Thoracic aorta (tissue), 2 donors: ENCODE data around the gene PHAF1. TPM values are rescaled to one million over a fixed set of nuclear protein-coding genes. Genes with fewer than 3 reads are reported as not detected.

Experiments used
- ATAC-seq: fragments of 150-250 bp; one replicate; pipeline ENCODE4 v1.8.0; 2017; ENCODE audit warnings: low read depth; ENCODE audit not compliant: insufficient number of reproducible peaks, low FRiP score
- DNase-seq: peaks from one replicate; pipeline ENCODE4 v3.0.0-alpha.2; 2020; ENCODE audit warnings: low spot score
- H3K27ac ChIP-seq, 2 donors: fragments of 200-600 bp; sonication (generic); 1 replicate in 1 of 2; 2 replicates in 1 of 2; pipeline ENCODE4 v1.5.1; 2016; ENCODE audit warnings: mild to moderate bottlenecking in 2 of 2, moderate library complexity in 2 of 2
- H3K27me3 ChIP-seq: fragments of 200-600 bp; sonication (generic); replicated peaks from 2 replicates; pipeline ENCODE4 v1.6.0; 2016; ENCODE audit warnings: mild to moderate bottlenecking; ENCODE audit not compliant: insufficient read depth
- H3K36me3 ChIP-seq: fragments of 200-600 bp; sonication (generic); one replicate; pipeline ENCODE4 v1.5.1; 2016
- H3K4me1 ChIP-seq, 2 donors: fragments of 200-600 bp; sonication (generic); 1 replicate in 1 of 2; 2 replicates in 1 of 2; pipeline versions ENCODE4 v1.5.1 to v1.6.0; 2016; ENCODE audit warnings: low read depth in 2 of 2, mild to moderate bottlenecking in 1 of 2; ENCODE audit not compliant: control insufficient read depth in 1 of 2
- H3K4me3 ChIP-seq: fragments of 200-600 bp; sonication (generic); 2 replicates; pipeline ENCODE4 v1.5.1; 2016; ENCODE audit warnings: mild to moderate bottlenecking
- H3K9me3 ChIP-seq: fragments of 200-600 bp; sonication (generic); 2 replicates; pipeline ENCODE4 v1.5.1; 2016
- total RNA-seq, 2 donors: library from RNA; depleted of rRNA; stranded (reverse); fragments of >200 nt; gene quantifications; one replicate each; pipeline versions ENCODE4 v1.1.0 to v1.2.3, GENCODE V29; 2016
- TF ChIP-seq, protein P1 (sequence below): fragments of 200-600 bp; sonication (generic); IDR thresholded peaks from one replicate; pipeline ENCODE4 v1.5.1; 2019; ENCODE audit warnings: antibody characterized with exemption

Gene PHAF1
- total RNA-seq, 2 donors from 2014 or later, result 15.6 to 27.2 TPM

DNA sequence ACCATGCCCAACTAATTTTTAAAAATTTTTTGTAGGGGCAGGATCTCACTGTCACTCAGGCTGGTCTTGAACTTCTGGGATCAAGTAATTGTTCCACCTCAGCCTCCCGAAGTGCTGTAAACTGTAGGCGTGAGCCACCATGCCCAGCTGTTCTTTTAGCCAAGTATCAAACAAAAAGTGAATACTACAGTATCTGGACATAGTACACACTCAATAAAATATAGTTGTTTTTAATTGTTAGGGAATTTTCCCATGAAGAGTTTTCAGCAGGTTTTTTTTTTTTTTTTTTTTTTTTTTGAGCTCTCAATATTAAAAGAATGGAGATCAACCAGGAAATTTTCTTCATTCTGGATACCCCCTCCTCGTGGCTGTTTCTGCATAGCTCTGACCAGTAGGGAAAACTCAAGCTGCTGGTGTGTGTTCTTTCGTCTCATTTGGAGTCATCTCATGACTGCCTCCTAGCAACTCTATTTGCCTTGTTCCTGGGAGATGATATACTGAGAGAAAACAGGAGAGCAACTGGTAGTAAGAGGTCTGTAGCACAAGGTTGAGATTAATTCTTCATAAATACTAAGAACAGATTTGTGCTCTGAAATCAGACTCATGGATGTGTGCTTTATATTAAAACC, 16.5 kb upstream of the PHAF1 start:
- H3K36me3 ChIP-seq, result peaks cover 5% of the 10 kb centered on the region
- TF ChIP-seq, protein P1, sequence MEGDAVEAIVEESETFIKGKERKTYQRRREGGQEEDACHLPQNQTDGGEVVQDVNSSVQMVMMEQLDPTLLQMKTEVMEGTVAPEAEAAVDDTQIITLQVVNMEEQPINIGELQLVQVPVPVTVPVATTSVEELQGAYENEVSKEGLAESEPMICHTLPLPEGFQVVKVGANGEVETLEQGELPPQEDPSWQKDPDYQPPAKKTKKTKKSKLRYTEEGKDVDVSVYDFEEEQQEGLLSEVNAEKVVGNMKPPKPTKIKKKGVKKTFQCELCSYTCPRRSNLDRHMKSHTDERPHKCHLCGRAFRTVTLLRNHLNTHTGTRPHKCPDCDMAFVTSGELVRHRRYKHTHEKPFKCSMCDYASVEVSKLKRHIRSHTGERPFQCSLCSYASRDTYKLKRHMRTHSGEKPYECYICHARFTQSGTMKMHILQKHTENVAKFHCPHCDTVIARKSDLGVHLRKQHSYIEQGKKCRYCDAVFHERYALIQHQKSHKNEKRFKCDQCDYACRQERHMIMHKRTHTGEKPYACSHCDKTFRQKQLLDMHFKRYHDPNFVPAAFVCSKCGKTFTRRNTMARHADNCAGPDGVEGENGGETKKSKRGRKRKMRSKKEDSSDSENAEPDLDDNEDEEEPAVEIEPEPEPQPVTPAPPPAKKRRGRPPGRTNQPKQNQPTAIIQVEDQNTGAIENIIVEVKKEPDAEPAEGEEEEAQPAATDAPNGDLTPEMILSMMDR, result no peak

DNA sequence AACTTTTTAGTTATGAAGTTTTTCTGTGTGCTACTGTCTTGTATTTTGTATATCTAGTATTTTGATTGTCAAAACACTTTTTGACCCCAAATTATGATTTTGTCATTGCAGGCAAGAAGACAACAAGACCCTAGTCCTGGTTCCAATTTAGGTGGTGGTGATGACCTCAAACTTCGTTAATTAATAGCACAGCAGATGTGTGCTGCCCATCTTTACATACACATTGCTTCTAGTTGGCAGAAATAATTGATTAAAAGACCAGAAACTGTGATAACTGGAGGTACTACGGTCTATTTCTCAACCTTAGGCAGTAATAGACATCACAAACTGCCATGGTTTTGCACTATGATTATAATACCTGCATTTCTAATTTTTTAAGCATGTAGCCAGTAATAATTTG, 11.1 kb upstream of the PHAF1 start:
- Histone ChIP-seq H3K27me3 (no peaks in the 10 kb centered on the region), H3K36me3 (peaks cover 2% of the 10 kb centered on the region), H3K27ac (no peak overlapping the region), H3K9me3 (no peaks in the 10 kb centered on the region), H3K4me3 (no peak overlapping the region), H3K4me1 (no peaks in the 10 kb centered on the region)
- DNase-seq (no peak), ATAC-seq (no peak)
- TF ChIP-seq, protein P1, result no peak

More for the DNA sequence above, 16.5 kb upstream of the PHAF1 start:
- no peak for ATAC-seq
- Histone ChIP-seq H3K27me3 (no peaks in the 10 kb centered on the region), H3K4me1 (peaks cover 0 to 15% of the 10 kb centered on the region in 2 donors), H3K27ac (no peak overlapping the region), H3K9me3 (no peaks in the 10 kb centered on the region), H3K4me3 (no peak overlapping the region)
- DNase-seq, result no peak

DNA sequence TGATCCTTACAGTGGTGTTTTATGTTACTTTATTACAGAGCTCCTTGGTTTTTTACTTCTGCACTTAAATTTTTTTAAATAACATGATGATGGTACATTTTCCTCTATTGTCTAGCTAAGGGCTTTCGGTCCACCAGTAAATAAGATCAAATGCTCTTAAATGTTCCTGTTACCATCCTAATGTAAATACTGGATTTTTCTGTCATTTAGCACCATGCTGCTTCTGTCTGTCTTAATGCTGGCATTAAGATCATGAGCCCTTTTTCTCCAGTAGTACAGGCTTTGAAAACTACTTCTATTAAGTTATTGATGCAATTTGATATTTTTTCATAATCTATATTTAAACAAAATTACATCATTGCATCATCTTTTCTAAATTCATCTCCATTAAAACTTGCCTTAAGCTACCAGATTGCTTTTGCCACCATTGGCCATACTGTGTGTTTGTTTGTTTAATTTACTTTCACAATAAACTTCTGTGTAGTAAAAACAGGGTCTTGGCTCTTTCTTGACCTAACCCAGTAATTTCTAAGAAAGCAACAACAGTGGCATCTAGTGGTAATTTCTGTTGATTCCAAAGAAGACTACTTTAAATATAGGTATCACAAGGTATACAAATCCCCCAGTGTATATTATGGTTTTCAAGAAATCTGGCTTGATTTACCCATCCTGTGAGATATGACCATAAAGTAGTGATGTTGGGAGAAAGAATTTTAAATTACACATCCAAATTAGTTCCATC, 9.0 kb upstream of the PHAF1 start:
- DNase-seq (no peak), ATAC-seq (no peak)
- no peaks in the 10 kb centered on the region for H3K36me3 ChIP-seq
- TF ChIP-seq, protein P1, result no peak
- H3K4me3 ChIP-seq, result no peak overlapping the region
- H3K4me1 ChIP-seq, result peaks cover 0 to 5% of the 10 kb centered on the region in 2 donors
- H3K27me3 ChIP-seq, result no peaks in the 10 kb centered on the region
- H3K27ac ChIP-seq, result no peak overlapping the region
- H3K9me3 ChIP-seq, result no peaks in the 10 kb centered on the region

DNA sequence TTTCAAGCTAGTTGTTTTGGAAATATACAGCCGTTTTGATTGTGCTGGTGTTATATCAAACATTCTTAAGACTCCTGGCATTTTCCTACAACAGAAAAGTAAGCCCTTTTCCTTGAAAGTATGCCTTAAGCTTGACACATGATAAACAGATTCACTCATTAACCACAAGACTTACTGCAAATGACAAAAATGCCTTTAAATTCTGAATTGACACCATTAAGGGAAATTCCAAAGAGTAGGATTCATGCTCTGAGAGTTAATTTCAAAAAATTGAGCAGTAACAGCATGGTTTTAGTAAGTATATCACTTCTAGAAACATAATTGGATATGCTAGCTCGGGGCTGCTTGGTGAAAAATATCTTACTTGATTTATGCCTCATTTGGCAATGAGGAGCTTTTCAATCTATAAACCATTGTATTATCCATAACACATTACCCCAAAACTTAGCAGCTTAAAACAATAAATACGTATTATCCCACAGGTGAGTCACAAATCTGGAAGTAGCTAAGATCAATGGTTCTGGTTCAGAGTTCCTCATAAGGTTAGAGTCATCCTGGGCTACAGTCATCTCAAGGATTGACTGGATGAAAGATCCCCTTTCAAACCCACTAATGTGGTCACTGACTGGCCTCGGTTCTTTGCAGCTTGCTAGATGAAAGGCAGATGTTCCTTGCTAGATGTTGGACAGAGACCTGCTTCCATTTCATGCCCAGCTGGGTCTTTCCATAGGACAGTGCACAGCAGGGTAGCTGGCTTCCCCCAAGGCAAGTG, 8.2 kb upstream of the PHAF1 start:
- Histone ChIP-seq H3K4me1 (peaks cover 0 to 13% of the 10 kb centered on the region in 2 donors), H3K36me3 (no peaks in the 10 kb centered on the region), H3K9me3 (no peaks in the 10 kb centered on the region), H3K27ac (no peak overlapping the region), H3K27me3 (no peaks in the 10 kb centered on the region), H3K4me3 (no peak overlapping the region)
- DNase-seq, result no peak
- TF ChIP-seq, protein P1, result no peak
- ATAC-seq, result no peak

DNA sequence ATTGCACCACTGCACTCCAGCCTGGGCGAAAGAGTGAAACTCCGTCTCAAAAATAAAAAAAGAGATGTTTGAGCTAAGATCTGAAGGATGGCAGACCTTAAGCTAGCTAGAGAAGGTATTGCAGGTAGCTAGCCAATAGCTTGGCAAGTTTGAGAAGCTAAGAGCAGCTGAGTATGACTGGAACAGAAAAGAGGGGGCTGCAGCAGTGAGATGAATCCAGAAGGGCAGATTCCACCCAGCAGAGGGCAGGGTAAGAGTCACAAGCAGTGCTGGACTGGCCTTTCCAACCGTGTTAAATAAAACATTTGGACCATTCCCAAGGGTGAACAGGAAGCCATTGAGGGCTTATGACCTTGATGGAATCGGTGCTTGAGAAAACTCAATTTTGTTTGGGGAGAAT, 5.7 kb upstream of the PHAF1 start:
- Histone ChIP-seq H3K4me3 (no peak overlapping the region), H3K4me1 (peaks cover 0 to 19% of the 10 kb centered on the region in 2 donors), H3K9me3 (no peaks in the 10 kb centered on the region), H3K36me3 (no peaks in the 10 kb centered on the region), H3K27me3 (no peaks in the 10 kb centered on the region), H3K27ac (no peak overlapping the region)
- TF ChIP-seq, protein P1, result no peak
- ATAC-seq (no peak), DNase-seq (no peak)
